H1 (cell line): Measurements from ENCODE around the gene SH2B3. TPM values are rescaled to one million over a fixed set of nuclear protein-coding genes. Genes with fewer than 3 reads are reported as not detected.

ENCODE experiments used
- CTCF ChIA-PET: fragments of 300-600 bp; sonication (Branson Sonifier 250); formaldehyde crosslinking; loops from one replicate; lab custom pipeline; 2021; ENCODE audit not compliant: partially characterized antibody; lab: Charles Lee
- POLR2A ChIA-PET: fragments of 300-600 bp; sonication (Branson Sonifier 250); formaldehyde crosslinking; loops from one replicate; lab custom pipeline; 2021; ENCODE audit warnings: inconsistent platforms; ENCODE audit not compliant: partially characterized antibody; lab: Charles Lee
- DNase-seq, 2 experiments: peaks; one replicate each; pipeline versions ENCODE4 v3.0.0 to v3.0.0-alpha.2; 2010 to 2022; ENCODE audit warnings: low spot score in 2 of 2, low read depth in 1 of 2, mixed read lengths in 1 of 2
- FAIRE-seq: peaks from 2 replicates; lab custom pipeline; 2011; peaks lifted over from hg19 to GRCh38; lab: Jason Lieb, UNC
- H2AFZ ChIP-seq: 2 replicates; pipeline ENCODE4 v1.8.1; 2012; ENCODE audit warnings: low read length, inconsistent platforms
- H2AK5ac ChIP-seq: 2 replicates; pipeline ENCODE4 v1.6.1; 2013; ENCODE audit warnings: low read depth, low read length
- H2BK120ac ChIP-seq: replicated peaks from 2 replicates; pipeline ENCODE3; 2013; ENCODE audit warnings: low read depth, low read length, inconsistent platforms
- H2BK12ac ChIP-seq: 2 replicates; pipeline ENCODE4 v1.6.1; 2013; ENCODE audit warnings: low read depth, low read length
- H2BK15ac ChIP-seq: 2 replicates; pipeline ENCODE4 v1.6.1; 2013; ENCODE audit warnings: low read length
- H2BK20ac ChIP-seq: 2 replicates; pipeline ENCODE4 v1.6.1; 2013; ENCODE audit warnings: low read length
- H2BK5ac ChIP-seq: 2 replicates; pipeline ENCODE4 v1.6.1; 2013; ENCODE audit warnings: low read depth, low read length
- H3K14ac ChIP-seq: 2 replicates; pipeline ENCODE4 v1.6.1; 2013; ENCODE audit warnings: inconsistent platforms; ENCODE audit not compliant: insufficient read length
- H3K18ac ChIP-seq: 2 replicates; pipeline ENCODE4 v1.6.1; 2013; ENCODE audit warnings: low read length; ENCODE audit errors: extremely low read depth
- H3K23ac ChIP-seq: 2 replicates; pipeline ENCODE4 v1.6.1; 2013; ENCODE audit warnings: inconsistent platforms; ENCODE audit not compliant: insufficient read length
- H3K23me2 ChIP-seq: 2 replicates; pipeline ENCODE4 v1.6.1; 2013; ENCODE audit warnings: low read depth, low read length
- H3K27ac ChIP-seq: 2 replicates; pipeline ENCODE4 v1.6.1; 2011; ENCODE audit warnings: low read depth, low read length, inconsistent platforms
- H3K27me3 ChIP-seq, 4 experiments: replicated peaks in 1 of 4; 1 replicate in 1 of 4; 2 replicates in 3 of 4; pipeline versions ENCODE4 v1.6.1 to v1.8.1; 2011 to 2013; ENCODE audit warnings: low read length in 3 of 4, mild to moderate bottlenecking in 3 of 4, inconsistent platforms in 2 of 4, mixed read lengths in 2 of 4, moderate library complexity in 1 of 4; ENCODE audit not compliant: control insufficient read depth in 3 of 4, insufficient read depth in 3 of 4; ENCODE audit errors: extremely low read depth in 1 of 4
- H3K36me3 ChIP-seq, 4 experiments: 2 replicates each; pipeline versions ENCODE4 v1.6.1 to v1.8.1; 2011 to 2013; ENCODE audit warnings: mild to moderate bottlenecking in 4 of 4, low read length in 3 of 4, moderate library complexity in 2 of 4, control low read depth in 1 of 4, inconsistent platforms in 1 of 4; ENCODE audit not compliant: insufficient read depth in 4 of 4, control insufficient read depth in 2 of 4
- H3K4ac ChIP-seq: replicated peaks from 2 replicates; pipeline ENCODE3; 2013; ENCODE audit warnings: low read length, low read depth, mixed read lengths, inconsistent platforms; ENCODE audit not compliant: insufficient read length
- H3K4me1 ChIP-seq, 4 experiments: replicated peaks in 1 of 4; 1 replicate in 1 of 4; 2 replicates in 3 of 4; pipeline versions ENCODE4 v1.6.1 to v1.8.1; 2011 to 2013; ENCODE audit warnings: low read length in 3 of 4, inconsistent platforms in 2 of 4, mixed read lengths in 1 of 4; ENCODE audit not compliant: insufficient read depth in 4 of 4, control insufficient read depth in 3 of 4
- H3K4me2 ChIP-seq, 2 experiments: 2 replicates each; pipeline versions ENCODE4 v1.6.1 to v1.8.1; 2011 to 2013; ENCODE audit warnings: low read depth in 2 of 2, low read length in 2 of 2, control low read depth in 1 of 2, inconsistent platforms in 1 of 2, mild to moderate bottlenecking in 1 of 2; ENCODE audit not compliant: insufficient read depth in 1 of 2
- H3K4me3 ChIP-seq, 4 experiments: fragments of 200-600, 300-600 bp in 1 of 4; sonication (generic), shearing (Covaris generic), sonication (Bioruptor Twin) in 1 of 4; 2 replicates each; pipeline versions ENCODE4 v1.5.1 to v1.8.1; 2011 to 2016; ENCODE audit warnings: low read length in 4 of 4, low read depth in 3 of 4, control low read depth in 2 of 4, inconsistent platforms in 2 of 4, mild to moderate bottlenecking in 2 of 4, mixed read lengths in 1 of 4, moderate library complexity in 1 of 4; ENCODE audit not compliant: insufficient read depth in 2 of 4; ENCODE audit errors: extremely low read depth in 1 of 4
- H3K56ac ChIP-seq: replicated peaks from 2 replicates; pipeline ENCODE3; 2013; ENCODE audit warnings: low read depth, mild to moderate bottlenecking, mixed read lengths, low read length, inconsistent platforms; ENCODE audit not compliant: insufficient read length
- H3K79me1 ChIP-seq: 2 replicates; pipeline ENCODE4 v1.6.1; 2013; ENCODE audit warnings: low read depth, low read length, control low read depth
- H3K79me2 ChIP-seq, 2 experiments: 2 replicates each; pipeline versions ENCODE4 v1.6.1 to v1.8.1; 2012 to 2013; ENCODE audit warnings: low read length in 2 of 2, mild to moderate bottlenecking in 2 of 2, inconsistent platforms in 1 of 2; ENCODE audit not compliant: insufficient read depth in 2 of 2, control insufficient read depth in 1 of 2
- H3K9ac ChIP-seq, 4 experiments: replicated peaks in 1 of 4; 1 replicate in 1 of 4; 2 replicates in 3 of 4; pipeline versions ENCODE4 v1.6.1 to v1.8.1; 2011 to 2013; ENCODE audit warnings: low read depth in 3 of 4, low read length in 3 of 4, control low read depth in 2 of 4, mild to moderate bottlenecking in 2 of 4, moderate library complexity in 2 of 4, inconsistent platforms in 1 of 4; ENCODE audit errors: extremely low read depth in 1 of 4
- H3K9me3 ChIP-seq, 2 experiments: 2 replicates each; pipeline versions ENCODE4 v1.6.1 to v1.8.1; 2012 to 2013; ENCODE audit warnings: mild to moderate bottlenecking in 2 of 2, moderate library complexity in 2 of 2, control low read depth in 1 of 2, inconsistent platforms in 1 of 2, low read depth in 1 of 2, low read length in 1 of 2, mixed read lengths in 1 of 2; ENCODE audit not compliant: insufficient read depth in 2 of 2
- H4K20me1 ChIP-seq, 2 experiments: replicated peaks in 1 of 2; 2 replicates each; pipeline versions ENCODE3 to v1.8.1; 2011 to 2013; ENCODE audit warnings: inconsistent platforms in 2 of 2, low read length in 2 of 2, mild to moderate bottlenecking in 1 of 2; ENCODE audit not compliant: insufficient read depth in 2 of 2, control insufficient read depth in 1 of 2
- H4K5ac ChIP-seq: 2 replicates; pipeline ENCODE4 v1.6.1; 2013; ENCODE audit warnings: low read length, low read depth, mixed read lengths, inconsistent platforms; ENCODE audit not compliant: insufficient read length
- H4K8ac ChIP-seq: 2 replicates; pipeline ENCODE4 v1.8.0; 2013; ENCODE audit warnings: mild to moderate bottlenecking, moderate library complexity, low read length, inconsistent platforms; ENCODE audit not compliant: insufficient read depth; ENCODE audit errors: extremely low read depth
- H4K91ac ChIP-seq: replicated peaks from 2 replicates; pipeline ENCODE3; 2013; ENCODE audit warnings: low read length, mixed read lengths, inconsistent platforms; ENCODE audit not compliant: insufficient read length
- CEBPB ChIP-seq: IDR thresholded peaks from 2 replicates; pipeline ENCODE4 v1.6.1; 2012; ENCODE audit warnings: low read depth, low read length
- CREB1 ChIP-seq: IDR thresholded peaks from 2 replicates; pipeline ENCODE4 v1.6.1; 2012; ENCODE audit warnings: inconsistent platforms
- HDAC6 ChIP-seq: IDR thresholded peaks from one replicate; pipeline ENCODE4 v1.7.1; 2012; ENCODE audit warnings: low read depth, mild to moderate bottlenecking, inconsistent platforms, low read length, moderate library complexity
- POU5F1 ChIP-seq: IDR thresholded peaks from 2 replicates; pipeline ENCODE4 v1.6.1; 2011; ENCODE audit warnings: low read depth, mild to moderate bottlenecking, low read length, moderate library complexity
- RBBP5 ChIP-seq: IDR thresholded peaks from 2 replicates; pipeline ENCODE4 v1.7.1; 2012; ENCODE audit warnings: low read depth, mild to moderate bottlenecking, inconsistent platforms, low read length, moderate library complexity, borderline replicate concordance
- RFX5 ChIP-seq: IDR thresholded peaks from 2 replicates; pipeline ENCODE4 v1.6.1; 2011; ENCODE audit warnings: low read depth, low read length, improper control_type of control experiment, borderline replicate concordance
- RXRA ChIP-seq: IDR thresholded peaks from 2 replicates; pipeline ENCODE4 v1.6.1; 2011; ENCODE audit warnings: low read depth, mild to moderate bottlenecking, low read length, moderate library complexity; ENCODE audit not compliant: insufficient read depth
- SIRT6 ChIP-seq: IDR thresholded peaks from one replicate; pipeline ENCODE4 v1.7.1; 2012; ENCODE audit warnings: low read length, inconsistent platforms
- TEAD4 ChIP-seq: IDR thresholded peaks from 2 replicates; pipeline ENCODE4 v1.6.1; 2012; ENCODE audit warnings: low read depth, low read length, inconsistent platforms, mixed read lengths
- WGBS, 2 experiments: shearing (Covaris generic) in 1 of 2; methylation state at CpG; one replicate each; pipeline versions ENCODE4 v1.1.6 to v1.1.7; 2013 to 2015; ENCODE audit warnings: low lambda C conversion rate in 2 of 2, mixed read lengths in 2 of 2, inconsistent platforms in 1 of 2, low coverage in 1 of 2, missing lambda C conversion rate in 1 of 2; ENCODE audit not compliant: insufficient replicate concordance in 2 of 2, insufficient coverage in 1 of 2, insufficient read length in 1 of 2; ENCODE audit errors: extremely low coverage in 1 of 2, missing lambda C conversion rate in 1 of 2; 5-methylcytosine and 5-hydroxymethylcytosine counted together
- polyA plus RNA-seq, 7 experiments: library from polyadenylated mRNA; depleted of rRNA in 3 of 7; stranded (reverse) in 5 of 7; unstranded in 2 of 7; fragments of >200 nt in 5 of 7; fragments of 200-250 nt in 2 of 7; gene quantifications; 1 replicate in 5 of 7; 2 replicates in 1 of 7; 4 replicates in 1 of 7; pipeline versions ENCODE4 v1.2.1 to v1.2.3, GENCODE V29; 2011 to 2013; ENCODE audit warnings: missing spikeins in 2 of 7, mixed read lengths in 2 of 7
- total RNA-seq: library from RNA; stranded (reverse); fragmentation: NEBNext Ultra II Directional; extraction: Animal tissue kit (Norgen Biotek cat#: 25700); gene quantifications from 2 replicates; pipeline ENCODE4 v1.2.1, GENCODE V29; 2021
- TF ChIP-seq, protein P1 (sequence below): IDR thresholded peaks from 2 replicates; pipeline ENCODE4 v1.6.1; 2011; ENCODE audit warnings: low read depth, mild to moderate bottlenecking, low read length; ENCODE audit not compliant: insufficient read depth

SH2B3 gene
- total and polyA plus RNA-seq, 2 of the 8 experiments (the other 6 are each of a cell fraction or from before 2014, with no cell fraction given): 20.8 to 34.1 TPM

DNA sequence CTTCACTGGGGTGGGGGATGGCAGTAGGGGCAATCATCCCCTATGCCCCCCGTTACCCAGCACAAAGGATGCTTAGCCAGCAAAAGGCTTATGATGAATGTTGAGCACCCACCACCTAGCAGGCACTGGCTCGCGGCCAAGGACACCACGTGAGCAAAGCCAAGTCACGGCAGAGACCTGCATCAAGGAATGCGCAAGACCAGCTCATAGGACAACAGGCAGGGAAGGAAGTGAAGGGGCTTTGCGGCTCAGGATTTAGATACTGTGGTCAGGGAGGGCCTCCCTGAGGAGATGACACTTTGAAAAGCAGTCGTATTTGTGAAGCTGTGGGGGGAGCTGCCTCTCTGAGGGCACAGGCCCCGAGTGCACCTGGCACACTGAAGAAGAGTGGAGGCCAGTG is 32.8 kb downstream of the SH2B3 start:
- Histone ChIP-seq H3K79me1 (peaks cover 20% of the 10 kb centered on the region), H3K23ac (no peak overlapping the region), H2BK15ac (no peak overlapping the region), H3K36me3 (no peaks in the 10 kb centered on the region; a peak in 1 of 8 replicates), H3K56ac (no peak overlapping the region), H3K27me3 (no peaks in the 10 kb centered on the region), H3K23me2 (no peaks in the 10 kb centered on the region), H2AK5ac (no peak overlapping the region), H3K79me2 (peaks cover 3 to 78% of the 10 kb centered on the region in 2 experiments; a peak in 3 of 4 replicates), H3K14ac (no peak overlapping the region), H3K18ac (no peak overlapping the region), H2BK5ac (peak overlapping the region; percentile 35; the same call in 1 of the 2 replicates), H4K8ac (no peak overlapping the region), H3K4me1 (peaks cover 0 to 39% (median 26%) of the 10 kb centered on the region in 4 experiments; a peak in 6 of 7 replicates), H3K9me3 (no peaks in the 10 kb centered on the region), H3K4me3 (no peak overlapping the region), H4K91ac (no peak overlapping the region), H3K4me2 (no peak overlapping the region), H2AFZ (no peak overlapping the region), H2BK20ac (no peak overlapping the region), H2BK12ac (no peak overlapping the region), H3K27ac (no peak overlapping the region), H3K9ac (no peak overlapping the region), H3K4ac (no peak overlapping the region), H2BK120ac (no peak overlapping the region), H4K5ac (no peak overlapping the region), H4K20me1 (peaks cover 30 to 33% of the 10 kb centered on the region in 2 experiments)
- WGBS, 2 experiments: 83% methylated on average over 9 of the region's 9 CpGs; no CpG with 5 or more reads in 1 of the 2 experiments
- CTCF ChIA-PET: interaction anchor here (6.8 to 31.7 kb wide), 3 partner anchors 12 to 35 kb away, joined by 80 to 838 read pairs (median 189); partner anchors contain the start of gene SH2B3
- no peak for DNase-seq
- no peak for FAIRE-seq
- POLR2A ChIA-PET: interaction anchor here (0.9 to 1.6 kb wide), 4 partner anchors 9 to 72 kb away, joined by 3 to 6 read pairs (median 4); no protein-coding TSS in a partner anchor
- TF ChIP-seq RBBP5 (no peak), CREB1 (no peak), TEAD4 (no peak), SIRT6 (no peak), POU5F1 (no peak), CEBPB (no peak), HDAC6 (no peak), RFX5 (no peak), RXRA (no peak)
- TF ChIP-seq, protein P1, sequence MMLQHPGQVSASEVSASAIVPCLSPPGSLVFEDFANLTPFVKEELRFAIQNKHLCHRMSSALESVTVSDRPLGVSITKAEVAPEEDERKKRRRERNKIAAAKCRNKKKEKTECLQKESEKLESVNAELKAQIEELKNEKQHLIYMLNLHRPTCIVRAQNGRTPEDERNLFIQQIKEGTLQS: no peak
